ENCODE data around the gene ATP5F1D. TPM values are rescaled to one million over a fixed set of nuclear protein-coding genes. Genes with fewer than 3 reads are reported as not detected.
A peak's percentile ranks its signal among the peaks of the same experiment; 100 is the strongest.

Gene ATP5F1D
- total RNA-seq, 1 experiment from 2014 or later: 102 TPM

DNA sequence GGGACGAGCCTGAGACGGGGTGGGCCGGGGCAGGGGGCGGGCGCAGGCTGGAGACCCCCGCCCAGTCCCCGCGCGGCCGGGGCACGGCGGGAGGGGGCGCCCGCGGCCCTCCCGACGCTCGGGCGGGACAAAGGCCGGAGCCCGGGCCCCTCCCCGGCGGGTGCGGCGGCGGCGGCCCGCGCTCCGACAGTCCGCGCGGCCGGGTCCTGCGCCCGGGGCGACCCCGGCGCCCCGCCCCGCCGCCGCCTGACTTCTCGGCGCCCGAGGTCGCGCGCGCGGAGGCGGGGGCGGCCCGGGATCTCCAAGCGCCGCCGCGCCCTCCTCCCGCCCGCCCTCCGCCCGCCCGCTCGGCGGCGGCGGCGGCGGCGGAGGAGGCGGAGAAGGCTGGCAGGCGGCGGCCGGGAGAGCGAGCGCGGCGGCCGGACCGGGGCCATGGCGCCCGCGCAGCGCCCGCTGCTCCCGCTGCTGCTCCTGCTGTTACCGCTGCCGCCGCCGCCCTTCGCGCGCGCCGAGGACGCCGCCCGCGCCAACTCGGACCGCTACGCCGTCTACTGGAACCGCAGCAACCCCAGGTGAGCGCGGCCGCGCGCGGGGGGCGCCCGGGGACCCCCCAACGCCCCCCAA is 44.3 kb downstream of the ATP5F1D start, which contains the start of gene EFNA2:
TSS of gene EFNA2 (plus strand) at position 137 of the 624 bp plus-strand sequence. CDS start at position 433, 296 bp downstream.
- Histone ChIP-seq H3K4me1 (ENCODE audit: insufficient read depth, low read length) (no peaks in the 10 kb centered on the region), H3K4me2 (ENCODE audit: low read length) (no peak within 1 kb of the TSS), H4K20me1 (ENCODE audit: low read length) (no peaks in the 10 kb centered on the region), H3K4me3 (ENCODE audit: low read length) (no peak within 1 kb of the TSS), H3K9me3 (ENCODE audit: low read length) (no peaks in the 10 kb centered on the region), H2AFZ (ENCODE audit: low read length) (no peak within 1 kb of the TSS), H3K79me2 (ENCODE audit: low read length) (no peaks in the 10 kb centered on the region), H3K9me2 (replicated peaks; ENCODE audit: low read length) (no peaks in the 10 kb centered on the region), H3K27ac (ENCODE audit: low read length) (no peak within 1 kb of the TSS), H3K27me3 (ENCODE audit: low read length) (peaks cover 44% of the 10 kb centered on the region), H3K36me3 (ENCODE audit: low read depth, low read length) (no peaks in the 10 kb centered on the region), H3K9ac (ENCODE audit: low read length) (no peak within 1 kb of the TSS), H3F3A (ENCODE audit: low read length, unreplicated experiment) (no peaks in the 10 kb centered on the region)
- TF ChIP-seq EZH2 (IDR thresholded peaks at IDR 0.05; ENCODE audit: low read length, unreplicated experiment): no peak
- TF ChIP-seq EZH2phosphoT487 (IDR thresholded peaks at IDR 0.05; ENCODE audit: borderline replicate concordance, low read length): no peak
- TF ChIP-seq, protein P1, sequence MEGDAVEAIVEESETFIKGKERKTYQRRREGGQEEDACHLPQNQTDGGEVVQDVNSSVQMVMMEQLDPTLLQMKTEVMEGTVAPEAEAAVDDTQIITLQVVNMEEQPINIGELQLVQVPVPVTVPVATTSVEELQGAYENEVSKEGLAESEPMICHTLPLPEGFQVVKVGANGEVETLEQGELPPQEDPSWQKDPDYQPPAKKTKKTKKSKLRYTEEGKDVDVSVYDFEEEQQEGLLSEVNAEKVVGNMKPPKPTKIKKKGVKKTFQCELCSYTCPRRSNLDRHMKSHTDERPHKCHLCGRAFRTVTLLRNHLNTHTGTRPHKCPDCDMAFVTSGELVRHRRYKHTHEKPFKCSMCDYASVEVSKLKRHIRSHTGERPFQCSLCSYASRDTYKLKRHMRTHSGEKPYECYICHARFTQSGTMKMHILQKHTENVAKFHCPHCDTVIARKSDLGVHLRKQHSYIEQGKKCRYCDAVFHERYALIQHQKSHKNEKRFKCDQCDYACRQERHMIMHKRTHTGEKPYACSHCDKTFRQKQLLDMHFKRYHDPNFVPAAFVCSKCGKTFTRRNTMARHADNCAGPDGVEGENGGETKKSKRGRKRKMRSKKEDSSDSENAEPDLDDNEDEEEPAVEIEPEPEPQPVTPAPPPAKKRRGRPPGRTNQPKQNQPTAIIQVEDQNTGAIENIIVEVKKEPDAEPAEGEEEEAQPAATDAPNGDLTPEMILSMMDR (conservative IDR thresholded peaks at IDR 0.05; ENCODE audit: low read depth, low read length): no peak
- no TSS peak for BruUV-seq (replicated peaks)
- CTCF ChIA-PET: no interaction called here
- intact Hi-C loops (cut with micrococcal nuclease): no loop called here
- DNase-seq: no peak
- ATAC-seq: no peak
- POLR2A ChIA-PET (ENCODE audit: unreplicated experiment): no interaction called here

DNA sequence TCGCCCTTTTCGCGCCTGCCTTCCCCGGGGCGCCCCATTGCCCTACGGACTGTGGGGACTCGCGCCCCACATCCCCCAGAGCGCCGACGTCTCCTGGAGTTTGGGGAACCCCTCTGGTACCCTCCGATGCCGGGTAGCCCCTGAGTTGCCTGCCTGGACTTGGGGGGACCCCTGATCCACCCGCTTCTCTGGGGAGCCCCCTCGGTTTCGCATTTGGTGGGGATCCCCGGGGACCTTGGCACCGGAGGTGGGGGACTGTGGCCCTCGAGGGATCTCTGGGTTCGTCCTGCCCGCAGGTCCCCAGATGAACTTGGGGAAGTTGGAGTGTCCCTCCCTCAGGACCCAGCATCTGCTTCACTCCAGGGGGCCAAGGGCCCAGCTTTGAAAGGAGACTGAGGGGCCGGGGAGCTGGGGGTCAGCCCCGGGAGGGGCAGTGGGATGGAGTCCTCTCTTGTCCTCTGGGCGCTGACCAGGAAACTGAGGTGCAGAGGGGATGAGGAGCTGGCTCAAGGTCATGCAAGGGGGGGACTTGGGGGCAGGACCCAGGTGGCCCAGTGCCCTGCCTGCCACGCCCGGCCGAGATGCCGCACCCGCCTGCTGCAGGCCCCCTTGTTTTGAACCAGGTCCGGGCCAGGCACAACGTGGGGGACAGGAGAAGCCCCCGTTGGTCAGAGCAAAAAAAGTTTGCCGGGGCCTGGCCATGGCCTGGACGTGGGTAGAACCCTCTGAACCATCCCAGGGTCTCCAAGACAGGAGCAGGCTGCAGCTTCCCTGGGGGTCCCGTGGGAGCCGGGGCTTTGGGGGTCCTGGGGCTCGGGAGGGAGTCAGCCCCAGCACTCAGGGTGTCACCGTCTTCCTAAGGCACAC is 45.2 kb downstream of the ATP5F1D start:
- no peak for DNase-seq
- H2AFZ ChIP-seq (ENCODE audit: low read length): no peak overlapping the region
- CTCF ChIA-PET: no interaction called here
- H3K79me2 ChIP-seq (ENCODE audit: low read length): no peaks in the 10 kb centered on the region
- peaks cover 45% of the 10 kb centered on the region for H3K27me3 ChIP-seq (ENCODE audit: low read length)
- no peak overlapping the region for H3K4me2 ChIP-seq (ENCODE audit: low read length)
- H3K4me3 ChIP-seq (ENCODE audit: low read length): no peak overlapping the region
- no peaks in the 10 kb centered on the region for H3F3A ChIP-seq (ENCODE audit: low read length, unreplicated experiment)
- no peaks in the 10 kb centered on the region for H4K20me1 ChIP-seq (ENCODE audit: low read length)
- no peaks in the 10 kb centered on the region for H3K4me1 ChIP-seq (ENCODE audit: insufficient read depth, low read length)
- no peaks in the 10 kb centered on the region for H3K9me3 ChIP-seq (ENCODE audit: low read length)
- H3K27ac ChIP-seq (ENCODE audit: low read length): no peak overlapping the region
- no TSS peak for BruUV-seq (replicated peaks)
- intact Hi-C loops (cut with micrococcal nuclease): no loop called here
- TF ChIP-seq EZH2 (IDR thresholded peaks at IDR 0.05; ENCODE audit: low read length, unreplicated experiment): peak; percentile 11
- TF ChIP-seq, protein P1 (conservative IDR thresholded peaks at IDR 0.05; ENCODE audit: low read depth, low read length): no peak
- POLR2A ChIA-PET (ENCODE audit: unreplicated experiment): no interaction called here
- no peaks in the 10 kb centered on the region for H3K9me2 ChIP-seq (replicated peaks; ENCODE audit: low read length)
- ATAC-seq: no peak
- no peak overlapping the region for H3K9ac ChIP-seq (ENCODE audit: low read length)
- H3K36me3 ChIP-seq (ENCODE audit: low read depth, low read length): no peaks in the 10 kb centered on the region

Measured in PC-3 (cell line).